GM23338 (cell line): ENCODE data around the gene F8.

Experiments used
- CREB1 ChIP-seq: fragments of 250-450 bp; sonication (Bioruptor Pico); IDR thresholded peaks from 2 replicates; pipeline ENCODE4 v1.5.0; 2020; ENCODE audit warnings: low read depth, mild to moderate bottlenecking, moderate library complexity
- CTCF ChIP-seq, 2 experiments: fragments of 200-600 bp in 1 of 2; sonication (generic) in 1 of 2; conservative IDR thresholded peaks; 2 replicates each; pipeline versions ENCODE4 v1.5.1 to v1.6.1; 2016 to 2017; ENCODE audit warnings: antibody characterized with exemption in 2 of 2, low read depth in 2 of 2, mild to moderate bottlenecking in 2 of 2, moderate library complexity in 1 of 2
- EZH2 ChIP-seq: fragments of 200-600 bp; sonication (generic); IDR thresholded peaks from one replicate; pipeline ENCODE4 v1.8.0; 2017; ENCODE audit warnings: antibody characterized with exemption, mild to moderate bottlenecking, low read depth; ENCODE audit not compliant: unreplicated experiment
- EZH2phosphoT487 ChIP-seq: fragments of 200-600 bp; sonication (generic); IDR thresholded peaks from one replicate; pipeline ENCODE4 v1.8.1; 2018; ENCODE audit warnings: antibody characterized with exemption; ENCODE audit not compliant: unreplicated experiment
- JUNB ChIP-seq: IDR thresholded peaks from one replicate; pipeline ENCODE4 v1.6.1; 2016; ENCODE audit warnings: antibody characterized with exemption; ENCODE audit not compliant: unreplicated experiment
- NANOG ChIP-seq: IDR thresholded peaks from 2 replicates; pipeline ENCODE4 v1.6.1; 2016; ENCODE audit warnings: antibody characterized with exemption, borderline replicate concordance
- POLR2AphosphoS5 ChIP-seq: IDR thresholded peaks from 2 replicates; pipeline ENCODE4 v1.6.1; 2016; ENCODE audit warnings: antibody characterized with exemption, low read depth
- STAT1 ChIP-seq: IDR thresholded peaks from one replicate; pipeline ENCODE4 v1.6.1; 2016; ENCODE audit warnings: antibody characterized with exemption; ENCODE audit not compliant: unreplicated experiment
- ZNF114 ChIP-seq: fragments of 250-450 bp; sonication (Bioruptor Pico); IDR thresholded peaks from 2 replicates; pipeline ENCODE4 v1.5.0; 2020; ENCODE audit warnings: mild to moderate bottlenecking, moderate library complexity
- ZNF331 ChIP-seq: fragments of 250-450 bp; sonication (Bioruptor Pico); IDR thresholded peaks from 2 replicates; pipeline ENCODE4 v1.5.0; 2020; ENCODE audit warnings: low read depth, mild to moderate bottlenecking, moderate library complexity
- ZNF462 ChIP-seq: fragments of 250-450 bp; sonication (Bioruptor Pico); IDR thresholded peaks from 2 replicates; pipeline ENCODE4 v1.5.0; 2020; ENCODE audit warnings: mild to moderate bottlenecking, moderate library complexity
- TF ChIP-seq, protein P1 (sequence below): IDR thresholded peaks from one replicate; pipeline ENCODE4 v1.6.1; 2018; ENCODE audit warnings: antibody characterized with exemption; ENCODE audit not compliant: unreplicated experiment
- TF ChIP-seq, protein P2 (sequence below): IDR thresholded peaks from 2 replicates; pipeline ENCODE4 v1.6.1; 2016; ENCODE audit warnings: antibody characterized with exemption

GRCh38 chrX:155020591-155020990, 1.9 kb downstream of the F8 start:
- TF ChIP-seq CTCF (conservative IDR thresholded peaks at IDR 0.05; ENCODE audit: low read depth in 2 of 2) (no peak), EZH2 (no peak), ZNF114 (CRISPR knock-in tag) (no peak), POLR2AphosphoS5 (no peak), CREB1 (no peak), EZH2phosphoT487 (no peak), JUNB (no peak), ZNF331 (no peak), NANOG (no peak), STAT1 (no peak), ZNF462 (CRISPR knock-in tag) (no peak)
- TF ChIP-seq, protein P1, sequence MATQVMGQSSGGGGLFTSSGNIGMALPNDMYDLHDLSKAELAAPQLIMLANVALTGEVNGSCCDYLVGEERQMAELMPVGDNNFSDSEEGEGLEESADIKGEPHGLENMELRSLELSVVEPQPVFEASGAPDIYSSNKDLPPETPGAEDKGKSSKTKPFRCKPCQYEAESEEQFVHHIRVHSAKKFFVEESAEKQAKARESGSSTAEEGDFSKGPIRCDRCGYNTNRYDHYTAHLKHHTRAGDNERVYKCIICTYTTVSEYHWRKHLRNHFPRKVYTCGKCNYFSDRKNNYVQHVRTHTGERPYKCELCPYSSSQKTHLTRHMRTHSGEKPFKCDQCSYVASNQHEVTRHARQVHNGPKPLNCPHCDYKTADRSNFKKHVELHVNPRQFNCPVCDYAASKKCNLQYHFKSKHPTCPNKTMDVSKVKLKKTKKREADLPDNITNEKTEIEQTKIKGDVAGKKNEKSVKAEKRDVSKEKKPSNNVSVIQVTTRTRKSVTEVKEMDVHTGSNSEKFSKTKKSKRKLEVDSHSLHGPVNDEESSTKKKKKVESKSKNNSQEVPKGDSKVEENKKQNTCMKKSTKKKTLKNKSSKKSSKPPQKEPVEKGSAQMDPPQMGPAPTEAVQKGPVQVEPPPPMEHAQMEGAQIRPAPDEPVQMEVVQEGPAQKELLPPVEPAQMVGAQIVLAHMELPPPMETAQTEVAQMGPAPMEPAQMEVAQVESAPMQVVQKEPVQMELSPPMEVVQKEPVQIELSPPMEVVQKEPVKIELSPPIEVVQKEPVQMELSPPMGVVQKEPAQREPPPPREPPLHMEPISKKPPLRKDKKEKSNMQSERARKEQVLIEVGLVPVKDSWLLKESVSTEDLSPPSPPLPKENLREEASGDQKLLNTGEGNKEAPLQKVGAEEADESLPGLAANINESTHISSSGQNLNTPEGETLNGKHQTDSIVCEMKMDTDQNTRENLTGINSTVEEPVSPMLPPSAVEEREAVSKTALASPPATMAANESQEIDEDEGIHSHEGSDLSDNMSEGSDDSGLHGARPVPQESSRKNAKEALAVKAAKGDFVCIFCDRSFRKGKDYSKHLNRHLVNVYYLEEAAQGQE: no peak
- TF ChIP-seq, protein P2, sequence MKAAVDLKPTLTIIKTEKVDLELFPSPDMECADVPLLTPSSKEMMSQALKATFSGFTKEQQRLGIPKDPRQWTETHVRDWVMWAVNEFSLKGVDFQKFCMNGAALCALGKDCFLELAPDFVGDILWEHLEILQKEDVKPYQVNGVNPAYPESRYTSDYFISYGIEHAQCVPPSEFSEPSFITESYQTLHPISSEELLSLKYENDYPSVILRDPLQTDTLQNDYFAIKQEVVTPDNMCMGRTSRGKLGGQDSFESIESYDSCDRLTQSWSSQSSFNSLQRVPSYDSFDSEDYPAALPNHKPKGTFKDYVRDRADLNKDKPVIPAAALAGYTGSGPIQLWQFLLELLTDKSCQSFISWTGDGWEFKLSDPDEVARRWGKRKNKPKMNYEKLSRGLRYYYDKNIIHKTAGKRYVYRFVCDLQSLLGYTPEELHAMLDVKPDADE: no peak
